Measurements from ENCODE around the gene SETBP1. TPM values are rescaled to one million over a fixed set of nuclear protein-coding genes. Genes with fewer than 3 reads are reported as not detected.

SETBP1 gene
- total RNA-seq, 1 donor, result 22.8 TPM

GRCh38 chr18:44883671-44884070 lies 203.0 kb downstream of the SETBP1 start:
- Histone ChIP-seq H3K36me3 (ENCODE audit: insufficient read depth, low read length) (no peaks in the 10 kb centered on the region), H3K9me3 (ENCODE audit: low read depth, low read length) (no peaks in the 10 kb centered on the region), H2AFZ (ENCODE audit: low read length) (no peak overlapping the region), H3K27ac (ENCODE audit: low read depth, low read length) (no peak overlapping the region), H3K27me3 (ENCODE audit: insufficient read depth, low read length) (no peaks in the 10 kb centered on the region), H4K20me1 (ENCODE audit: insufficient read depth, low read length) (no peaks in the 10 kb centered on the region), H3K4me3 (ENCODE audit: insufficient read depth, low read length) (no peak overlapping the region), H3K4me1 (ENCODE audit: insufficient read depth, low read length) (peaks cover 5% of the 10 kb centered on the region), H3K79me2 (ENCODE audit: insufficient read depth, low read length) (no peaks in the 10 kb centered on the region), H3K4me2 (ENCODE audit: insufficient read depth, low read length) (no peak overlapping the region)
- no peak for DNase-seq (ENCODE audit: insufficient read length, low spot score, missing footprints)
- TF ChIP-seq, protein P1, sequence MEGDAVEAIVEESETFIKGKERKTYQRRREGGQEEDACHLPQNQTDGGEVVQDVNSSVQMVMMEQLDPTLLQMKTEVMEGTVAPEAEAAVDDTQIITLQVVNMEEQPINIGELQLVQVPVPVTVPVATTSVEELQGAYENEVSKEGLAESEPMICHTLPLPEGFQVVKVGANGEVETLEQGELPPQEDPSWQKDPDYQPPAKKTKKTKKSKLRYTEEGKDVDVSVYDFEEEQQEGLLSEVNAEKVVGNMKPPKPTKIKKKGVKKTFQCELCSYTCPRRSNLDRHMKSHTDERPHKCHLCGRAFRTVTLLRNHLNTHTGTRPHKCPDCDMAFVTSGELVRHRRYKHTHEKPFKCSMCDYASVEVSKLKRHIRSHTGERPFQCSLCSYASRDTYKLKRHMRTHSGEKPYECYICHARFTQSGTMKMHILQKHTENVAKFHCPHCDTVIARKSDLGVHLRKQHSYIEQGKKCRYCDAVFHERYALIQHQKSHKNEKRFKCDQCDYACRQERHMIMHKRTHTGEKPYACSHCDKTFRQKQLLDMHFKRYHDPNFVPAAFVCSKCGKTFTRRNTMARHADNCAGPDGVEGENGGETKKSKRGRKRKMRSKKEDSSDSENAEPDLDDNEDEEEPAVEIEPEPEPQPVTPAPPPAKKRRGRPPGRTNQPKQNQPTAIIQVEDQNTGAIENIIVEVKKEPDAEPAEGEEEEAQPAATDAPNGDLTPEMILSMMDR (IDR thresholded peaks at IDR 0.05; ENCODE audit: extremely low read depth, low read depth, low read length), result no peak

- no peak for DNase-seq (ENCODE audit: insufficient read length, low spot score, missing footprints)
- Histone ChIP-seq H2AFZ (ENCODE audit: low read length) (no peak overlapping the region), H3K79me2 (ENCODE audit: insufficient read depth, low read length) (no peaks in the 10 kb centered on the region), H3K4me2 (ENCODE audit: insufficient read depth, low read length) (no peak overlapping the region), H3K27me3 (ENCODE audit: insufficient read depth, low read length) (no peaks in the 10 kb centered on the region), H4K20me1 (ENCODE audit: insufficient read depth, low read length) (no peaks in the 10 kb centered on the region), H3K9me3 (ENCODE audit: low read depth, low read length) (no peaks in the 10 kb centered on the region), H3K4me3 (ENCODE audit: insufficient read depth, low read length) (no peak overlapping the region), H3K27ac (ENCODE audit: low read depth, low read length) (no peak overlapping the region), H3K4me1 (ENCODE audit: insufficient read depth, low read length) (peaks cover 5% of the 10 kb centered on the region), H3K36me3 (ENCODE audit: insufficient read depth, low read length) (no peaks in the 10 kb centered on the region)
- TF ChIP-seq, protein P1 (IDR thresholded peaks at IDR 0.05; ENCODE audit: extremely low read depth, low read depth, low read length), result no peak
Measured at GRCh38 chr18:44884431-44884830, 203.7 kb downstream of the SETBP1 start.

GRCh38 chr18:44885507-44885906 lies 204.8 kb downstream of the SETBP1 start:
- H3K36me3 ChIP-seq (ENCODE audit: insufficient read depth, low read length), result no peaks in the 10 kb centered on the region
- no peaks in the 10 kb centered on the region for H3K9me3 ChIP-seq (ENCODE audit: low read depth, low read length)
- TF ChIP-seq, protein P1 (IDR thresholded peaks at IDR 0.05; ENCODE audit: extremely low read depth, low read depth, low read length), result no peak
- no peak overlapping the region for H3K4me3 ChIP-seq (ENCODE audit: insufficient read depth, low read length)
- no peak overlapping the region for H3K4me2 ChIP-seq (ENCODE audit: insufficient read depth, low read length)
- no peak overlapping the region for H3K27ac ChIP-seq (ENCODE audit: low read depth, low read length)
- no peaks in the 10 kb centered on the region for H3K27me3 ChIP-seq (ENCODE audit: insufficient read depth, low read length)
- H3K79me2 ChIP-seq (ENCODE audit: insufficient read depth, low read length), result no peaks in the 10 kb centered on the region
- no peak for DNase-seq (ENCODE audit: insufficient read length, low spot score, missing footprints)
- H2AFZ ChIP-seq (ENCODE audit: low read length), result no peak overlapping the region
- H4K20me1 ChIP-seq (ENCODE audit: insufficient read depth, low read length), result no peaks in the 10 kb centered on the region
- H3K4me1 ChIP-seq (ENCODE audit: insufficient read depth, low read length), result peaks cover 5% of the 10 kb centered on the region

DNA sequence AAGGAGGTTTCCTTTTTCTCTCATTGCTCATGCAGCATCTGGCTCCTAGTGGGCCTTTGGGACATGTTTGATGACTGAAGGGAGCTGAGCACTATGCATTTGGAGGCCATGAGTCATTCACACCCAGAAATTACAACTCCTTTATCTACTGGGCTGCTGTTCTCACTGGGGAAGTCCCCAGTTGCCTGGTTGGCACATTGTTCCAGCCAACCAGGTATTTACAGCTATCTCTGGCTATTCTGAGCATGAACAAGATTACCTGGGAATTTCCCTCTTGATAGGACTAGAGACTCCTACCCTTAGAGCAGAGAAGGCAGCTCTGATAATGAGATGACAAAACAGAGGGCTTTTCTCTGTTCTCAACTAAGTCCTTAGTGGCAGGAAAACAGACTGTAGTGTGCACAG lies 206.5 kb downstream of the SETBP1 start:
- TF ChIP-seq, protein P1 (IDR thresholded peaks at IDR 0.05; ENCODE audit: extremely low read depth, low read depth, low read length), result no peak
- H3K9me3 ChIP-seq (ENCODE audit: low read depth, low read length), result peaks cover 2% of the 10 kb centered on the region
- DNase-seq (ENCODE audit: insufficient read length, low spot score, missing footprints), result no peak
- H3K4me3 ChIP-seq (ENCODE audit: insufficient read depth, low read length), result no peak overlapping the region
- H4K20me1 ChIP-seq (ENCODE audit: insufficient read depth, low read length), result no peaks in the 10 kb centered on the region
- no peak overlapping the region for H3K27ac ChIP-seq (ENCODE audit: low read depth, low read length)
- no peaks in the 10 kb centered on the region for H3K27me3 ChIP-seq (ENCODE audit: insufficient read depth, low read length)
- H3K36me3 ChIP-seq (ENCODE audit: insufficient read depth, low read length), result no peaks in the 10 kb centered on the region
- H2AFZ ChIP-seq (ENCODE audit: low read length), result no peak overlapping the region
- peaks cover 5% of the 10 kb centered on the region for H3K4me1 ChIP-seq (ENCODE audit: insufficient read depth, low read length)
- H3K4me2 ChIP-seq (ENCODE audit: insufficient read depth, low read length), result no peak overlapping the region
- H3K79me2 ChIP-seq (ENCODE audit: insufficient read depth, low read length), result no peaks in the 10 kb centered on the region

Measured in osteoblast (primary cell).